ENCODE results near the gene ARPC1B.
"Not testable (repeated sequence)": the region's sequence is repeated elsewhere in the genome, so short reads cannot be mapped to it uniquely, and the experiment has no call there.

DNA sequence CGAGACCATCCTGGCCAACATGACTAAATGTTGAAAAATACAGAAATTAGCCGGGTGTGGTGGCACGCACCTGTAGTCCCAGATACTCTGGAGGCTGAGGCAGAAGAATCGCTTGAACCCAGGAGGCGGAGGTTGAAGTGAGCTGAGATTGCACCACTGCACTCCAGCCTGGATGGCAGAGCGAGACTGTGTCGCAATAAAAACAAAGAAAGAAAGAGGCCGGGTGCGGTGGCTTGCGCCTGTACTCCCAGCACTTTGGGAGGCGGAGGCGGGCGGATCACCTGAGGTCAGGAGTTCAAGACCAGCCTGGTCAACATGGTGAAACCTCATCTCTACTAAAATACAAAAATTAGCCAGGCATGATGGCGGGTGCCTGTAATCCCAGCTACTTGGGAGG is 12.7 kb downstream of the ARPC1B start:
- not testable (repeated sequence) for TF ChIP-seq CTCF, POLR2A (IDR thresholded peaks at IDR 0.05)
